Measurements from ENCODE around the gene EN2. TPM values are rescaled to one million over a fixed set of nuclear protein-coding genes. Genes with fewer than 3 reads are reported as not detected.

EN2 gene
- polyA plus RNA-seq, 1 experiment, result not detected

- CTCF ChIA-PET, result no interaction called here
- no peak overlapping the region for H3K27ac ChIP-seq (ENCODE audit: low read depth, low read length)
- no peak for TF ChIP-seq CTCF (IDR thresholded peaks at IDR 0.05; ENCODE audit: low read depth, low read length)
- POLR2A ChIA-PET, result no interaction called here
- peaks cover 76% of the 10 kb centered on the region for H3K27me3 ChIP-seq (ENCODE audit: control insufficient read depth, insufficient read depth, low read length)
- H3K4me3 ChIP-seq (ENCODE audit: low read depth, low read length), result peak overlapping the region; percentile 48; the same call in 1 of the 2 replicates
- DNase-seq (ENCODE audit: low read depth, low spot score), result no peak
- H3K9me3 ChIP-seq (ENCODE audit: control insufficient read depth, insufficient read depth, low read length), result peaks cover 10% of the 10 kb centered on the region; the same call in 1 of the 2 replicates
Measured at GRCh38 chr7:155457544-155458110, 302 bp upstream of the EN2 start.

- Histone ChIP-seq H3K4me3 (ENCODE audit: low read depth, low read length) (no peak overlapping the region), H3K27me3 (ENCODE audit: control insufficient read depth, insufficient read depth, low read length) (peaks cover 77% of the 10 kb centered on the region), H3K27ac (ENCODE audit: low read depth, low read length) (no peak overlapping the region), H3K9me3 (ENCODE audit: control insufficient read depth, insufficient read depth, low read length) (peaks cover 10% of the 10 kb centered on the region; the same call in 1 of the 2 replicates)
- no peak for TF ChIP-seq CTCF (IDR thresholded peaks at IDR 0.05; ENCODE audit: low read depth, low read length)
- ChIA-PET CTCF (no interaction called here), POLR2A (no interaction called here)
- DNase-seq (ENCODE audit: low read depth, low spot score), result no peak
Measured at GRCh38 chr7:155458878-155459699, 1.2 kb downstream of the EN2 start.

- ChIA-PET POLR2A (no interaction called here), CTCF (no interaction called here)
- Histone ChIP-seq H3K27me3 (ENCODE audit: control insufficient read depth, insufficient read depth, low read length) (peaks cover 76% of the 10 kb centered on the region), H3K27ac (ENCODE audit: low read depth, low read length) (no peak overlapping the region), H3K9me3 (ENCODE audit: control insufficient read depth, insufficient read depth, low read length) (peaks cover 10% of the 10 kb centered on the region; the same call in 1 of the 2 replicates), H3K4me3 (ENCODE audit: low read depth, low read length) (no peak overlapping the region)
- no peak for TF ChIP-seq CTCF (IDR thresholded peaks at IDR 0.05; ENCODE audit: low read depth, low read length)
- no peak for DNase-seq (ENCODE audit: low read depth, low spot score)
Measured at GRCh38 chr7:155459700-155460461, 2.0 kb downstream of the EN2 start.

- ChIA-PET POLR2A (no interaction called here), CTCF (interaction anchor here (0.6 kb wide), 1 partner anchor 14 kb away, joined by 3 read pairs; no protein-coding TSS in a partner anchor)
- no peak overlapping the region for H3K27ac ChIP-seq (ENCODE audit: low read depth, low read length)
- no peak for DNase-seq (ENCODE audit: low read depth, low spot score)
- no peak for TF ChIP-seq CTCF (IDR thresholded peaks at IDR 0.05; ENCODE audit: low read depth, low read length)
- H3K9me3 ChIP-seq (ENCODE audit: control insufficient read depth, insufficient read depth, low read length), result peaks cover 6% of the 10 kb centered on the region; the same call in 1 of the 2 replicates
- peaks cover 76% of the 10 kb centered on the region for H3K27me3 ChIP-seq (ENCODE audit: control insufficient read depth, insufficient read depth, low read length)
- H3K4me3 ChIP-seq (ENCODE audit: low read depth, low read length), result no peak overlapping the region
Measured at GRCh38 chr7:155460926-155461613, 3.1 kb downstream of the EN2 start.

All from AG04450 (cell line).